ENCODE measurements around the gene ACTA2.

The ACTA2 gene

DNA sequence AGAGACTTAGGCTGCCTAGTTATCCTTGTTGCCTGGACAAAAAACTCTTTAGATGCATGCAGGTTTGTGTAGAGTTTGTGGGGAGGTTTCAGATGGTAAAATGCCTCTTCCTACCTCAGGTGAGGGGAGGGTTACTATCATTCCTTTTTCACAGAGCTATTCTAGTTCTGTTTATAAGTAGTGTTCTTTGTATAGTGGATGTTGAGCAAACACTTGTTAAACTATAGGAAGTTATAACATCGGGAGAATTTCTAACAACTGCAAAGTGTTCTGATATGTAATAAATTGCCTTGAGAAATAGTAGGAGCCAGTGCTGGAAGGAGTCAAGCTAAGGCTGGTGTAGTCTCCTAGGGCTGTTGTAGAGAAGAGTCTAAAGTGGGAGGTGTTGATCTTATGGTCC lies 31.4 kb upstream of the ACTA2 start:
- Histone ChIP-seq H3K36me3 (ENCODE audit: control insufficient read depth, insufficient read depth, low read length) (no peaks in the 10 kb centered on the region), H3K4me1 (no peaks in the 10 kb centered on the region)

GRCh38 chr10:88983206-88983605 lies 30.6 kb upstream of the ACTA2 start:
- Histone ChIP-seq H3K9ac (no peak overlapping the region), H3K4me3 (ENCODE audit: low read depth, low read length) (no peak overlapping the region), H3K27me3 (ENCODE audit: control insufficient read depth, insufficient read depth, low read length) (no peaks in the 10 kb centered on the region), H3K27ac (no peak overlapping the region), H3K79me2 (no peaks in the 10 kb centered on the region), H3K4me1 (no peaks in the 10 kb centered on the region), H2AFZ (no peak overlapping the region), H3K4me2 (ENCODE audit: low read length) (no peak overlapping the region), H3K36me3 (ENCODE audit: control insufficient read depth, insufficient read depth, low read length) (no peaks in the 10 kb centered on the region), H3K9me3 (ENCODE audit: control insufficient read depth, low read length) (no peaks in the 10 kb centered on the region)
- TF ChIP-seq, protein P1, sequence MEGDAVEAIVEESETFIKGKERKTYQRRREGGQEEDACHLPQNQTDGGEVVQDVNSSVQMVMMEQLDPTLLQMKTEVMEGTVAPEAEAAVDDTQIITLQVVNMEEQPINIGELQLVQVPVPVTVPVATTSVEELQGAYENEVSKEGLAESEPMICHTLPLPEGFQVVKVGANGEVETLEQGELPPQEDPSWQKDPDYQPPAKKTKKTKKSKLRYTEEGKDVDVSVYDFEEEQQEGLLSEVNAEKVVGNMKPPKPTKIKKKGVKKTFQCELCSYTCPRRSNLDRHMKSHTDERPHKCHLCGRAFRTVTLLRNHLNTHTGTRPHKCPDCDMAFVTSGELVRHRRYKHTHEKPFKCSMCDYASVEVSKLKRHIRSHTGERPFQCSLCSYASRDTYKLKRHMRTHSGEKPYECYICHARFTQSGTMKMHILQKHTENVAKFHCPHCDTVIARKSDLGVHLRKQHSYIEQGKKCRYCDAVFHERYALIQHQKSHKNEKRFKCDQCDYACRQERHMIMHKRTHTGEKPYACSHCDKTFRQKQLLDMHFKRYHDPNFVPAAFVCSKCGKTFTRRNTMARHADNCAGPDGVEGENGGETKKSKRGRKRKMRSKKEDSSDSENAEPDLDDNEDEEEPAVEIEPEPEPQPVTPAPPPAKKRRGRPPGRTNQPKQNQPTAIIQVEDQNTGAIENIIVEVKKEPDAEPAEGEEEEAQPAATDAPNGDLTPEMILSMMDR (IDR thresholded peaks at IDR 0.05) = no peak

More for the DNA sequence above, 31.4 kb upstream of the ACTA2 start:
- H2AFZ ChIP-seq = no peak overlapping the region
- no peak overlapping the region for H3K4me2 ChIP-seq (ENCODE audit: low read length)
- H3K4me3 ChIP-seq (ENCODE audit: low read depth, low read length) = no peak overlapping the region
- no peak overlapping the region for H3K9ac ChIP-seq
- H3K79me2 ChIP-seq = no peaks in the 10 kb centered on the region
- no peaks in the 10 kb centered on the region for H3K9me3 ChIP-seq (ENCODE audit: control insufficient read depth, low read length)
- no peaks in the 10 kb centered on the region for H3K27me3 ChIP-seq (ENCODE audit: control insufficient read depth, insufficient read depth, low read length)
- no peak overlapping the region for H3K27ac ChIP-seq
- TF ChIP-seq, protein P1 (IDR thresholded peaks at IDR 0.05) = no peak

DNA sequence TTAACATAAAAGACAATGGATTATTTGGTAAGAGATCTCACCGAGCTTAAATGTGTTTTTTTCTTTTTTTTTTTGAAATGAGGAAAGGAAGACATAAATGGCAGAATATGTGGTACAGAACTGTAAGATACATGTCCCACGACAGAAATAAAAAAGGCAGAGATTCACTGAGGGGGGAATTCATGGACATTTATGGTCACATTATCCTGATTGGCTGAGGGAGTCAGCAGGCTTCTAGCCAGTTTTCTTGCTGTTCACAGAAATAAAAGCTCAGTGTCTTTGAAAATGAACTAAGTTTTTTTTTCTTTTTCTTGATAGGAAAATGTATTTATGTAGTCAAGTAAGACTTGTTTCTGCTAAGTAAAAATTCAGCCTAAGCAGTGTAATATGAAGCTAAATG lies 29.8 kb upstream of the ACTA2 start:
- TF ChIP-seq, protein P1 (IDR thresholded peaks at IDR 0.05) = no peak
- H3K27ac ChIP-seq = no peak overlapping the region
- H3K79me2 ChIP-seq = no peaks in the 10 kb centered on the region
- H3K36me3 ChIP-seq (ENCODE audit: control insufficient read depth, insufficient read depth, low read length) = no peaks in the 10 kb centered on the region
- no peak overlapping the region for H3K4me3 ChIP-seq (ENCODE audit: low read depth, low read length)
- H3K4me2 ChIP-seq (ENCODE audit: low read length) = no peak overlapping the region
- no peaks in the 10 kb centered on the region for H3K9me3 ChIP-seq (ENCODE audit: control insufficient read depth, low read length)
- no peak overlapping the region for H2AFZ ChIP-seq
- H3K4me1 ChIP-seq = no peaks in the 10 kb centered on the region
- no peaks in the 10 kb centered on the region for H3K27me3 ChIP-seq (ENCODE audit: control insufficient read depth, insufficient read depth, low read length)
- H3K9ac ChIP-seq = no peak overlapping the region

GRCh38 chr10:88981435-88981834 lies 28.9 kb upstream of the ACTA2 start:
- Histone ChIP-seq H3K4me1 (no peaks in the 10 kb centered on the region), H3K79me2 (no peaks in the 10 kb centered on the region)
- TF ChIP-seq, protein P1 (IDR thresholded peaks at IDR 0.05) = no peak

DNA sequence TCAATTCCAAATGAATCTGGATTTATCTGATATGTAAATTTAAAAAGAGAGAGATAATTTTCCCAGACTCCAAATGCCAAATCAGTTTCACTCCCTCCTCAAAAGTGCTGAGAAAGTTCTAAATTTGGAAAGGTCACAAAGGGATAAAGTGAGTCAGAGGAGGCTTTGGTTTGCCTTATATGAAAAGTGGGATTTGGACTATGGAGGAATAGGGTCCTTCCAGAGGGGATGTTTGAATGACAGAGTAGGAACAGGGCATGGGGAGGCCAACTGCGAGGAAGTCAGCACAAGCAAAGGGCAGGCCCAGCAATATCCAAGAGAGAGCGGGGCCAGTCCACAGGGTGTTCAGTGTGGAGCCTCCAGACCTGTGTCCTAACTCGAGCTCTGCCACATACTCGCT lies 28.2 kb upstream of the ACTA2 start:
- no peaks in the 10 kb centered on the region for H3K79me2 ChIP-seq
- H3K9ac ChIP-seq = no peak overlapping the region
- no peak overlapping the region for H2AFZ ChIP-seq
- TF ChIP-seq, protein P1 (IDR thresholded peaks at IDR 0.05) = no peak
- no peak overlapping the region for H3K4me3 ChIP-seq (ENCODE audit: low read depth, low read length)
- no peaks in the 10 kb centered on the region for H3K9me3 ChIP-seq (ENCODE audit: control insufficient read depth, low read length)
- no peaks in the 10 kb centered on the region for H3K4me1 ChIP-seq
- no peaks in the 10 kb centered on the region for H3K27me3 ChIP-seq (ENCODE audit: control insufficient read depth, insufficient read depth, low read length)
- no peak overlapping the region for H3K4me2 ChIP-seq (ENCODE audit: low read length)
- H3K27ac ChIP-seq = no peak overlapping the region
- no peaks in the 10 kb centered on the region for H3K36me3 ChIP-seq (ENCODE audit: control insufficient read depth, insufficient read depth, low read length)

More at GRCh38 chr10:88981435-88981834, 28.9 kb upstream of the ACTA2 start:
- Histone ChIP-seq H3K27ac (no peak overlapping the region), H2AFZ (no peak overlapping the region), H3K4me2 (ENCODE audit: low read length) (no peak overlapping the region), H3K27me3 (ENCODE audit: control insufficient read depth, insufficient read depth, low read length) (no peaks in the 10 kb centered on the region), H3K9me3 (ENCODE audit: control insufficient read depth, low read length) (no peaks in the 10 kb centered on the region), H3K9ac (no peak overlapping the region), H3K36me3 (ENCODE audit: control insufficient read depth, insufficient read depth, low read length) (no peaks in the 10 kb centered on the region), H3K4me3 (ENCODE audit: low read depth, low read length) (no peak overlapping the region)
